H1 (cell line): Measurements from ENCODE around the gene PDE1A. TPM values are rescaled to one million over a fixed set of nuclear protein-coding genes. Genes with fewer than 3 reads are reported as not detected.

ENCODE experiments used
- CTCF ChIA-PET: fragments of 300-600 bp; sonication (Branson Sonifier 250); formaldehyde crosslinking; loops from one replicate; lab custom pipeline; 2021; ENCODE audit not compliant: partially characterized antibody; lab: Charles Lee
- POLR2A ChIA-PET: fragments of 300-600 bp; sonication (Branson Sonifier 250); formaldehyde crosslinking; loops from one replicate; lab custom pipeline; 2021; ENCODE audit warnings: inconsistent platforms; ENCODE audit not compliant: partially characterized antibody; lab: Charles Lee
- DNase-seq, 2 experiments: peaks; one replicate each; pipeline versions ENCODE4 v3.0.0 to v3.0.0-alpha.2; 2010 to 2022; ENCODE audit warnings: low spot score in 2 of 2, low read depth in 1 of 2, mixed read lengths in 1 of 2
- FAIRE-seq: peaks from 2 replicates; lab custom pipeline; 2011; peaks lifted over from hg19 to GRCh38; lab: Jason Lieb, UNC
- H2AFZ ChIP-seq: 2 replicates; pipeline ENCODE4 v1.8.1; 2012; ENCODE audit warnings: low read length, inconsistent platforms
- H2AK5ac ChIP-seq: 2 replicates; pipeline ENCODE4 v1.6.1; 2013; ENCODE audit warnings: low read depth, low read length
- H2BK120ac ChIP-seq: replicated peaks from 2 replicates; pipeline ENCODE3; 2013; ENCODE audit warnings: low read depth, low read length, inconsistent platforms
- H2BK12ac ChIP-seq: 2 replicates; pipeline ENCODE4 v1.6.1; 2013; ENCODE audit warnings: low read depth, low read length
- H2BK15ac ChIP-seq: 2 replicates; pipeline ENCODE4 v1.6.1; 2013; ENCODE audit warnings: low read length
- H2BK20ac ChIP-seq: 2 replicates; pipeline ENCODE4 v1.6.1; 2013; ENCODE audit warnings: low read length
- H2BK5ac ChIP-seq: 2 replicates; pipeline ENCODE4 v1.6.1; 2013; ENCODE audit warnings: low read depth, low read length
- H3K14ac ChIP-seq: 2 replicates; pipeline ENCODE4 v1.6.1; 2013; ENCODE audit warnings: inconsistent platforms; ENCODE audit not compliant: insufficient read length
- H3K18ac ChIP-seq: 2 replicates; pipeline ENCODE4 v1.6.1; 2013; ENCODE audit warnings: low read length; ENCODE audit errors: extremely low read depth
- H3K23ac ChIP-seq: 2 replicates; pipeline ENCODE4 v1.6.1; 2013; ENCODE audit warnings: inconsistent platforms; ENCODE audit not compliant: insufficient read length
- H3K23me2 ChIP-seq: 2 replicates; pipeline ENCODE4 v1.6.1; 2013; ENCODE audit warnings: low read depth, low read length
- H3K27ac ChIP-seq: 2 replicates; pipeline ENCODE4 v1.6.1; 2011; ENCODE audit warnings: low read depth, low read length, inconsistent platforms
- H3K27me3 ChIP-seq, 4 experiments: replicated peaks in 1 of 4; 1 replicate in 1 of 4; 2 replicates in 3 of 4; pipeline versions ENCODE4 v1.6.1 to v1.8.1; 2011 to 2013; ENCODE audit warnings: low read length in 3 of 4, mild to moderate bottlenecking in 3 of 4, inconsistent platforms in 2 of 4, mixed read lengths in 2 of 4, moderate library complexity in 1 of 4; ENCODE audit not compliant: control insufficient read depth in 3 of 4, insufficient read depth in 3 of 4; ENCODE audit errors: extremely low read depth in 1 of 4
- H3K36me3 ChIP-seq, 4 experiments: 2 replicates each; pipeline versions ENCODE4 v1.6.1 to v1.8.1; 2011 to 2013; ENCODE audit warnings: mild to moderate bottlenecking in 4 of 4, low read length in 3 of 4, moderate library complexity in 2 of 4, control low read depth in 1 of 4, inconsistent platforms in 1 of 4; ENCODE audit not compliant: insufficient read depth in 4 of 4, control insufficient read depth in 2 of 4
- H3K4ac ChIP-seq: replicated peaks from 2 replicates; pipeline ENCODE3; 2013; ENCODE audit warnings: low read length, low read depth, mixed read lengths, inconsistent platforms; ENCODE audit not compliant: insufficient read length
- H3K4me1 ChIP-seq, 4 experiments: replicated peaks in 1 of 4; 1 replicate in 1 of 4; 2 replicates in 3 of 4; pipeline versions ENCODE4 v1.6.1 to v1.8.1; 2011 to 2013; ENCODE audit warnings: low read length in 3 of 4, inconsistent platforms in 2 of 4, mixed read lengths in 1 of 4; ENCODE audit not compliant: insufficient read depth in 4 of 4, control insufficient read depth in 3 of 4
- H3K4me2 ChIP-seq, 2 experiments: 2 replicates each; pipeline versions ENCODE4 v1.6.1 to v1.8.1; 2011 to 2013; ENCODE audit warnings: low read depth in 2 of 2, low read length in 2 of 2, control low read depth in 1 of 2, inconsistent platforms in 1 of 2, mild to moderate bottlenecking in 1 of 2; ENCODE audit not compliant: insufficient read depth in 1 of 2
- H3K4me3 ChIP-seq, 4 experiments: fragments of 200-600, 300-600 bp in 1 of 4; sonication (generic), shearing (Covaris generic), sonication (Bioruptor Twin) in 1 of 4; 2 replicates each; pipeline versions ENCODE4 v1.5.1 to v1.8.1; 2011 to 2016; ENCODE audit warnings: low read length in 4 of 4, low read depth in 3 of 4, control low read depth in 2 of 4, inconsistent platforms in 2 of 4, mild to moderate bottlenecking in 2 of 4, mixed read lengths in 1 of 4, moderate library complexity in 1 of 4; ENCODE audit not compliant: insufficient read depth in 2 of 4; ENCODE audit errors: extremely low read depth in 1 of 4
- H3K56ac ChIP-seq: replicated peaks from 2 replicates; pipeline ENCODE3; 2013; ENCODE audit warnings: low read depth, mild to moderate bottlenecking, mixed read lengths, low read length, inconsistent platforms; ENCODE audit not compliant: insufficient read length
- H3K79me1 ChIP-seq: 2 replicates; pipeline ENCODE4 v1.6.1; 2013; ENCODE audit warnings: low read depth, low read length, control low read depth
- H3K79me2 ChIP-seq, 2 experiments: 2 replicates each; pipeline versions ENCODE4 v1.6.1 to v1.8.1; 2012 to 2013; ENCODE audit warnings: low read length in 2 of 2, mild to moderate bottlenecking in 2 of 2, inconsistent platforms in 1 of 2; ENCODE audit not compliant: insufficient read depth in 2 of 2, control insufficient read depth in 1 of 2
- H3K9ac ChIP-seq, 4 experiments: replicated peaks in 1 of 4; 1 replicate in 1 of 4; 2 replicates in 3 of 4; pipeline versions ENCODE4 v1.6.1 to v1.8.1; 2011 to 2013; ENCODE audit warnings: low read depth in 3 of 4, low read length in 3 of 4, control low read depth in 2 of 4, mild to moderate bottlenecking in 2 of 4, moderate library complexity in 2 of 4, inconsistent platforms in 1 of 4; ENCODE audit errors: extremely low read depth in 1 of 4
- H3K9me3 ChIP-seq, 2 experiments: 2 replicates each; pipeline versions ENCODE4 v1.6.1 to v1.8.1; 2012 to 2013; ENCODE audit warnings: mild to moderate bottlenecking in 2 of 2, moderate library complexity in 2 of 2, control low read depth in 1 of 2, inconsistent platforms in 1 of 2, low read depth in 1 of 2, low read length in 1 of 2, mixed read lengths in 1 of 2; ENCODE audit not compliant: insufficient read depth in 2 of 2
- H4K20me1 ChIP-seq, 2 experiments: replicated peaks in 1 of 2; 2 replicates each; pipeline versions ENCODE3 to v1.8.1; 2011 to 2013; ENCODE audit warnings: inconsistent platforms in 2 of 2, low read length in 2 of 2, mild to moderate bottlenecking in 1 of 2; ENCODE audit not compliant: insufficient read depth in 2 of 2, control insufficient read depth in 1 of 2
- H4K5ac ChIP-seq: 2 replicates; pipeline ENCODE4 v1.6.1; 2013; ENCODE audit warnings: low read length, low read depth, mixed read lengths, inconsistent platforms; ENCODE audit not compliant: insufficient read length
- H4K8ac ChIP-seq: 2 replicates; pipeline ENCODE4 v1.8.0; 2013; ENCODE audit warnings: mild to moderate bottlenecking, moderate library complexity, low read length, inconsistent platforms; ENCODE audit not compliant: insufficient read depth; ENCODE audit errors: extremely low read depth
- H4K91ac ChIP-seq: replicated peaks from 2 replicates; pipeline ENCODE3; 2013; ENCODE audit warnings: low read length, mixed read lengths, inconsistent platforms; ENCODE audit not compliant: insufficient read length
- ASH2L ChIP-seq: fragments of 200-600, 300-600 bp; sonication (generic); IDR thresholded peaks from one replicate; pipeline ENCODE4 v1.7.1; 2017; ENCODE audit warnings: low read length
- ATF3 ChIP-seq: IDR thresholded peaks from 2 replicates; pipeline ENCODE4 v1.6.1; 2011; ENCODE audit warnings: low read depth, mild to moderate bottlenecking, low read length; ENCODE audit not compliant: insufficient read depth
- CEBPB ChIP-seq: IDR thresholded peaks from 2 replicates; pipeline ENCODE4 v1.6.1; 2012; ENCODE audit warnings: low read depth, low read length
- CHD2 ChIP-seq: IDR thresholded peaks from 2 replicates; pipeline ENCODE4 v1.6.1; 2012; ENCODE audit warnings: low read length, improper control_type of control experiment
- HDAC6 ChIP-seq: IDR thresholded peaks from one replicate; pipeline ENCODE4 v1.7.1; 2012; ENCODE audit warnings: low read depth, mild to moderate bottlenecking, inconsistent platforms, low read length, moderate library complexity
- KDM4A ChIP-seq: IDR thresholded peaks from one replicate; pipeline ENCODE4 v1.7.1; 2012; ENCODE audit warnings: low read depth, mild to moderate bottlenecking, moderate library complexity, low read length, inconsistent platforms; ENCODE audit not compliant: severe bottlenecking
- KDM5A ChIP-seq: fragments of 200-600 bp; IDR thresholded peaks from 2 replicates; pipeline ENCODE4 v1.7.1; 2012; ENCODE audit warnings: mild to moderate bottlenecking, low read length, inconsistent platforms, mixed read lengths
- RAD21 ChIP-seq, 2 experiments: IDR thresholded peaks in 1 of 2; conservative IDR thresholded peaks in 1 of 2; 2 replicates each; pipeline ENCODE4 v1.6.1; 2011; ENCODE audit warnings: low read depth in 2 of 2, low read length in 2 of 2, improper control_type of control experiment in 1 of 2, inconsistent platforms in 1 of 2, mild to moderate bottlenecking in 1 of 2, moderate library complexity in 1 of 2
- SIX5 ChIP-seq: IDR thresholded peaks from 2 replicates; pipeline ENCODE4 v1.6.1; 2011; ENCODE audit warnings: mild to moderate bottlenecking, low read depth, low read length
- SP4 ChIP-seq: IDR thresholded peaks from 2 replicates; pipeline ENCODE4 v1.6.1; 2012; ENCODE audit warnings: low read length, inconsistent platforms
- TCF12 ChIP-seq: IDR thresholded peaks from 2 replicates; pipeline ENCODE4 v1.6.1; 2011; ENCODE audit warnings: low read depth, mild to moderate bottlenecking, low read length
- USF2 ChIP-seq: IDR thresholded peaks from 2 replicates; pipeline ENCODE4 v1.6.1; 2011; ENCODE audit warnings: low read length, improper control_type of control experiment
- ZNF274 ChIP-seq: IDR thresholded peaks from 2 replicates; pipeline ENCODE4 v1.7.0; 2012; ENCODE audit warnings: low read length, borderline replicate concordance; ENCODE audit errors: extremely low read depth
- WGBS, 2 experiments: shearing (Covaris generic) in 1 of 2; methylation state at CpG; one replicate each; pipeline versions ENCODE4 v1.1.6 to v1.1.7; 2013 to 2015; ENCODE audit warnings: low lambda C conversion rate in 2 of 2, mixed read lengths in 2 of 2, inconsistent platforms in 1 of 2, low coverage in 1 of 2, missing lambda C conversion rate in 1 of 2; ENCODE audit not compliant: insufficient replicate concordance in 2 of 2, insufficient coverage in 1 of 2, insufficient read length in 1 of 2; ENCODE audit errors: extremely low coverage in 1 of 2, missing lambda C conversion rate in 1 of 2; 5-methylcytosine and 5-hydroxymethylcytosine counted together
- polyA plus RNA-seq, 7 experiments: library from polyadenylated mRNA; depleted of rRNA in 3 of 7; stranded (reverse) in 5 of 7; unstranded in 2 of 7; fragments of >200 nt in 5 of 7; fragments of 200-250 nt in 2 of 7; gene quantifications; 1 replicate in 5 of 7; 2 replicates in 1 of 7; 4 replicates in 1 of 7; pipeline versions ENCODE4 v1.2.1 to v1.2.3, GENCODE V29; 2011 to 2013; ENCODE audit warnings: missing spikeins in 2 of 7, mixed read lengths in 2 of 7
- total RNA-seq: library from RNA; stranded (reverse); fragmentation: NEBNext Ultra II Directional; extraction: Animal tissue kit (Norgen Biotek cat#: 25700); gene quantifications from 2 replicates; pipeline ENCODE4 v1.2.1, GENCODE V29; 2021

Gene PDE1A
- total and polyA plus RNA-seq, 2 of the 8 experiments (the other 6 are each of a cell fraction or from before 2014, with no cell fraction given), result 0.34 TPM; not detected in 1

DNA sequence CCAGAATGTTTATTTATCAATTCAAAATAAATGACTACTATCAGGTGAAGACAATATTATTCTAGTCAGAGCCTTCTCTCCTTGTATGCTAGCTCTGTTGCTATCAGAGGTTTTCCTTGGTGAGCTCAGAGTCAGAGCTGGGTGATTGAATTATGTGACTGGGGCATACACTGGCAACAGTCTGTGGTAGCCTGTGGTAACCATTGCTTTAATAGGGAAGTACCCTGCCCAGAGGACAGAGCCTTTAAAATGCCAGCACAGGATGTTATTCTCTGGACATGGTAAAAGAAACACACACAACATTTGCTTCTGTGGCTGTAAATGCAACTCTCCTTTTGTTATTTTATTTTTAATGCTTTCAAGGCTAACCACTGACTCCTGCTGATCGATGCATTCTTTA, 316.5 kb downstream of the PDE1A start:
- peak overlapping the region in 1 of 4 experiments; percentile 34; a peak in 1 of 7 replicates for H3K9ac ChIP-seq
- no peak overlapping the region for H3K23ac ChIP-seq
- no peak overlapping the region for H2BK15ac ChIP-seq
- peaks cover 0 to 4% (median 0%) of the 10 kb centered on the region in 4 experiments; a peak in 1 of 7 replicates for H3K4me1 ChIP-seq
- H2BK5ac ChIP-seq, result no peak overlapping the region
- H3K56ac ChIP-seq, result no peak overlapping the region
- no peaks in the 10 kb centered on the region for H3K23me2 ChIP-seq
- H3K9me3 ChIP-seq, result no peaks in the 10 kb centered on the region
- H3K4me2 ChIP-seq, result 0 out of 4 replicates have a peak overlapping the region, but pooled peaks of 1 of the 2 experiments have one; percentile 1
- H4K5ac ChIP-seq, result no peak overlapping the region
- H2AFZ ChIP-seq, result no peak overlapping the region
- WGBS, 2 experiments, result 100% methylated on average over 1 of the region's 1 CpG; no CpG with 5 or more reads in 1 of the 2 experiments
- H3K18ac ChIP-seq, result no peak overlapping the region
- no peaks in the 10 kb centered on the region for H4K20me1 ChIP-seq
- no peak overlapping the region for H2BK12ac ChIP-seq
- FAIRE-seq, result no peak
- H3K27ac ChIP-seq, result no peak overlapping the region
- H2BK120ac ChIP-seq, result no peak overlapping the region
- H4K91ac ChIP-seq, result no peak overlapping the region
- H3K36me3 ChIP-seq, result no peaks in the 10 kb centered on the region
- H3K79me1 ChIP-seq, result no peaks in the 10 kb centered on the region
- no peaks in the 10 kb centered on the region for H3K27me3 ChIP-seq
- TF ChIP-seq ASH2L, result no peak
- no peak for TF ChIP-seq RAD21 (IDR thresholded peaks at IDR 0.05 in 1 of 2, conservative IDR thresholded peaks at IDR 0.05 in 1 of 2; ENCODE audit: low read depth in 2 of 2, low read length in 2 of 2)
- no peak for TF ChIP-seq SP4
- no peak for TF ChIP-seq SIX5
- no peak for TF ChIP-seq USF2
- no peak for TF ChIP-seq TCF12
- no peak for TF ChIP-seq KDM5A
- TF ChIP-seq CHD2, result no peak
- no peak for TF ChIP-seq CEBPB
- TF ChIP-seq KDM4A, result no peak
- TF ChIP-seq HDAC6, result no peak
- no peak for TF ChIP-seq ZNF274
- TF ChIP-seq ATF3, result no peak
- TF ChIP-seq, all 59 proteins: peak for 0
- Histone ChIP-seq H4K8ac (no peak overlapping the region), H2BK20ac (no peak overlapping the region), H3K79me2 (no peaks in the 10 kb centered on the region), H3K4me3 (no peak overlapping the region), H2AK5ac (no peak overlapping the region), H3K4ac (no peak overlapping the region), H3K14ac (no peak overlapping the region)
- ChIA-PET CTCF (interaction anchor here (0.6 to 1.4 kb wide), 4 partner anchors 9 to 37 kb away, joined by 3 to 4 read pairs (median 3); no protein-coding TSS in a partner anchor), POLR2A (no interaction called here)
- no peak for DNase-seq
